HEK293 (cell line): ENCODE data around the gene SLC26A1.

Experiments
- REPIN1 ChIP-seq: fragments of 450-650 bp; formaldehyde crosslinking; IDR thresholded peaks from 2 replicates; pipeline ENCODE4 v1.5.1; 2017; ENCODE audit warnings: missing biosample characterization, missing genetic modification characterization, low read depth
- TCF7L2 ChIP-seq: IDR thresholded peaks from 2 replicates; pipeline ENCODE4 v1.6.1; 2011; ENCODE audit warnings: low read depth, mild to moderate bottlenecking, inconsistent platforms, low read length, moderate library complexity, borderline replicate concordance
- ZNF561 ChIP-seq: fragments of 450-650 bp; IDR thresholded peaks from 2 replicates; pipeline ENCODE4 v1.5.1; 2018; ENCODE audit warnings: missing biosample characterization, missing genetic modification characterization, borderline replicate concordance
- ZNF571 ChIP-seq: fragments of 450-650 bp; formaldehyde crosslinking; IDR thresholded peaks from 2 replicates; pipeline ENCODE4 v1.5.0; 2017; ENCODE audit warnings: missing biosample characterization, missing genetic modification characterization
- ZNF76 ChIP-seq: fragments of 450-650 bp; formaldehyde crosslinking; IDR thresholded peaks from 2 replicates; pipeline ENCODE4; 2016; ENCODE audit warnings: low read depth, missing biosample characterization, missing genetic modification characterization, borderline replicate concordance
- TF ChIP-seq, protein P1 (sequence below): fragments of 450-650 bp; formaldehyde crosslinking; IDR thresholded peaks from 2 replicates; pipeline ENCODE4 v1.5.1; 2016; ENCODE audit warnings: missing biosample characterization, missing genetic modification characterization
- TF ChIP-seq, protein P2 (sequence below): fragments of 450-650 bp; formaldehyde crosslinking; IDR thresholded peaks from 2 replicates; pipeline ENCODE4 v1.5.1; 2017; ENCODE audit warnings: missing biosample characterization, missing genetic modification characterization
- TF ChIP-seq, protein P3 (sequence below): fragments of 450-650 bp; formaldehyde crosslinking; IDR thresholded peaks from 2 replicates; pipeline ENCODE4 v1.5.1; 2016; ENCODE audit warnings: missing biosample characterization, missing genetic modification characterization

DNA sequence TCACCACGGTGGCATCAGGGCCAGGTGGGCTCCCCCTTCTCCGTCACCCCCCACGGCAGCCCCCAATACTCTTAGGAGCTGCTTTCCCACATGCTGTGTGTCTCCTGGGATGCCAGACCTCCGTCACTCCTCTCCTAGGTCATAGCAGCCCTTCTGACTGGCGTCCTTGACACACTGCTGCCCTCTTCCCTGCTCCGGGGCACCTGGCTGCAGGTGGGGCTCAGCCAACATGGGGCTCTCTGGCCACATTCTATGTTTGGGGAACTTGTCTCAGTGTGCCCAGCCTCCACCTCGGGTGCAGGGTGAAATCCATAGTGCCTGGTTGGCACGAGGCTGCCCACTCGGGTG lies 47.1 kb downstream of the SLC26A1 start:
- TF ChIP-seq REPIN1 (tag by site-specific recombination) (no peak), ZNF76 (no peak), ZNF561 (no peak), ZNF571 (tag by site-specific recombination) (no peak), TCF7L2 (no peak)
- TF ChIP-seq, protein P1, sequence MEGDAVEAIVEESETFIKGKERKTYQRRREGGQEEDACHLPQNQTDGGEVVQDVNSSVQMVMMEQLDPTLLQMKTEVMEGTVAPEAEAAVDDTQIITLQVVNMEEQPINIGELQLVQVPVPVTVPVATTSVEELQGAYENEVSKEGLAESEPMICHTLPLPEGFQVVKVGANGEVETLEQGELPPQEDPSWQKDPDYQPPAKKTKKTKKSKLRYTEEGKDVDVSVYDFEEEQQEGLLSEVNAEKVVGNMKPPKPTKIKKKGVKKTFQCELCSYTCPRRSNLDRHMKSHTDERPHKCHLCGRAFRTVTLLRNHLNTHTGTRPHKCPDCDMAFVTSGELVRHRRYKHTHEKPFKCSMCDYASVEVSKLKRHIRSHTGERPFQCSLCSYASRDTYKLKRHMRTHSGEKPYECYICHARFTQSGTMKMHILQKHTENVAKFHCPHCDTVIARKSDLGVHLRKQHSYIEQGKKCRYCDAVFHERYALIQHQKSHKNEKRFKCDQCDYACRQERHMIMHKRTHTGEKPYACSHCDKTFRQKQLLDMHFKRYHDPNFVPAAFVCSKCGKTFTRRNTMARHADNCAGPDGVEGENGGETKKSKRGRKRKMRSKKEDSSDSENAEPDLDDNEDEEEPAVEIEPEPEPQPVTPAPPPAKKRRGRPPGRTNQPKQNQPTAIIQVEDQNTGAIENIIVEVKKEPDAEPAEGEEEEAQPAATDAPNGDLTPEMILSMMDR (tag by site-specific recombination), result no peak
- TF ChIP-seq, protein P2, sequence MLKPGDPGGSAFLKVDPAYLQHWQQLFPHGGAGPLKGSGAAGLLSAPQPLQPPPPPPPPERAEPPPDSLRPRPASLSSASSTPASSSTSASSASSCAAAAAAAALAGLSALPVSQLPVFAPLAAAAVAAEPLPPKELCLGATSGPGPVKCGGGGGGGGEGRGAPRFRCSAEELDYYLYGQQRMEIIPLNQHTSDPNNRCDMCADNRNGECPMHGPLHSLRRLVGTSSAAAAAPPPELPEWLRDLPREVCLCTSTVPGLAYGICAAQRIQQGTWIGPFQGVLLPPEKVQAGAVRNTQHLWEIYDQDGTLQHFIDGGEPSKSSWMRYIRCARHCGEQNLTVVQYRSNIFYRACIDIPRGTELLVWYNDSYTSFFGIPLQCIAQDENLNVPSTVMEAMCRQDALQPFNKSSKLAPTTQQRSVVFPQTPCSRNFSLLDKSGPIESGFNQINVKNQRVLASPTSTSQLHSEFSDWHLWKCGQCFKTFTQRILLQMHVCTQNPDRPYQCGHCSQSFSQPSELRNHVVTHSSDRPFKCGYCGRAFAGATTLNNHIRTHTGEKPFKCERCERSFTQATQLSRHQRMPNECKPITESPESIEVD (tag by site-specific recombination), result no peak
- TF ChIP-seq, protein P3, sequence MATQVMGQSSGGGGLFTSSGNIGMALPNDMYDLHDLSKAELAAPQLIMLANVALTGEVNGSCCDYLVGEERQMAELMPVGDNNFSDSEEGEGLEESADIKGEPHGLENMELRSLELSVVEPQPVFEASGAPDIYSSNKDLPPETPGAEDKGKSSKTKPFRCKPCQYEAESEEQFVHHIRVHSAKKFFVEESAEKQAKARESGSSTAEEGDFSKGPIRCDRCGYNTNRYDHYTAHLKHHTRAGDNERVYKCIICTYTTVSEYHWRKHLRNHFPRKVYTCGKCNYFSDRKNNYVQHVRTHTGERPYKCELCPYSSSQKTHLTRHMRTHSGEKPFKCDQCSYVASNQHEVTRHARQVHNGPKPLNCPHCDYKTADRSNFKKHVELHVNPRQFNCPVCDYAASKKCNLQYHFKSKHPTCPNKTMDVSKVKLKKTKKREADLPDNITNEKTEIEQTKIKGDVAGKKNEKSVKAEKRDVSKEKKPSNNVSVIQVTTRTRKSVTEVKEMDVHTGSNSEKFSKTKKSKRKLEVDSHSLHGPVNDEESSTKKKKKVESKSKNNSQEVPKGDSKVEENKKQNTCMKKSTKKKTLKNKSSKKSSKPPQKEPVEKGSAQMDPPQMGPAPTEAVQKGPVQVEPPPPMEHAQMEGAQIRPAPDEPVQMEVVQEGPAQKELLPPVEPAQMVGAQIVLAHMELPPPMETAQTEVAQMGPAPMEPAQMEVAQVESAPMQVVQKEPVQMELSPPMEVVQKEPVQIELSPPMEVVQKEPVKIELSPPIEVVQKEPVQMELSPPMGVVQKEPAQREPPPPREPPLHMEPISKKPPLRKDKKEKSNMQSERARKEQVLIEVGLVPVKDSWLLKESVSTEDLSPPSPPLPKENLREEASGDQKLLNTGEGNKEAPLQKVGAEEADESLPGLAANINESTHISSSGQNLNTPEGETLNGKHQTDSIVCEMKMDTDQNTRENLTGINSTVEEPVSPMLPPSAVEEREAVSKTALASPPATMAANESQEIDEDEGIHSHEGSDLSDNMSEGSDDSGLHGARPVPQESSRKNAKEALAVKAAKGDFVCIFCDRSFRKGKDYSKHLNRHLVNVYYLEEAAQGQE (tag by site-specific recombination), result no peak
